K562 (cell line): Measurements from ENCODE around the gene LSP1. TPM values are rescaled to one million over a fixed set of nuclear protein-coding genes. Genes with fewer than 3 reads are reported as not detected.

Experiments
- CBFA2T2 ChIP-seq: fragments of 450-650 bp; conservative IDR thresholded peaks from 2 replicates; pipeline ENCODE4 v1.6.1; 2017; ENCODE audit warnings: mild to moderate bottlenecking
- CUX1 ChIP-seq: fragments of 200-800 bp; sonication (Bioruptor generic); IDR thresholded peaks from 2 replicates; pipeline ENCODE4 v1.6.1; 2016; ENCODE audit warnings: missing genetic modification characterization, missing compliant biosample characterization
- HBP1 ChIP-seq: fragments of 450-650 bp; formaldehyde crosslinking; IDR thresholded peaks from 2 replicates; pipeline ENCODE4 v1.4.0; 2022; ENCODE audit warnings: missing genetic modification characterization
- MCM7 ChIP-seq, 2 experiments: fragments of 450-650 bp; IDR thresholded peaks; 2 replicates each; pipeline ENCODE4 v1.6.1; 2016 to 2018
- MEIS2 ChIP-seq: fragments of 450-650 bp; IDR thresholded peaks from 2 replicates; pipeline ENCODE4 v1.6.1; 2014; ENCODE audit warnings: mild to moderate bottlenecking; ENCODE audit not compliant: partially characterized antibody
- PATZ1 ChIP-seq: fragments of 250-450 bp; sonication (Bioruptor Pico); IDR thresholded peaks from 2 replicates; pipeline ENCODE4 v1.5.0; 2020; ENCODE audit warnings: mild to moderate bottlenecking, borderline replicate concordance
- RHOXF2B ChIP-seq: fragments of 250-450 bp; sonication (Bioruptor Pico); conservative IDR thresholded peaks from 2 replicates; pipeline ENCODE4 v1.5.1; 2021
- SP2 ChIP-seq: IDR thresholded peaks from 2 replicates; pipeline ENCODE4 v1.6.1; 2011; ENCODE audit warnings: mild to moderate bottlenecking, low read depth, low read length, moderate library complexity; ENCODE audit not compliant: poor library complexity, severe bottlenecking; ENCODE audit errors: extremely low read depth
- SUPT5H ChIP-seq: fragments of 450-650 bp; IDR thresholded peaks from 2 replicates; pipeline ENCODE4 v1.6.1; 2016
- TSC22D4 ChIP-seq: fragments of 450-650 bp; IDR thresholded peaks from 2 replicates; pipeline ENCODE4 v1.6.1; 2016; ENCODE audit warnings: missing genetic modification characterization, missing biosample characterization, control low read depth
- polyA plus RNA-seq, 8 experiments: library from polyadenylated mRNA; depleted of rRNA in 4 of 8; stranded (reverse) in 5 of 8; unstranded in 3 of 8; fragments of >200 nt; fragmentation: Nextera tagmentation in 2 of 8; fragmentation: Illumina TruSeq in 1 of 8; extraction: Ambion mirVana in 2 of 8; extraction: Trizol in 1 of 8; gene quantifications; 2 replicates each; pipeline versions ENCODE4 v1.2.1 to v1.2.3, GENCODE V29; 2011 to 2014; ENCODE audit warnings: inconsistent platforms in 1 of 8, missing spikeins in 1 of 8
- total RNA-seq, 7 experiments: library from RNA; depleted of rRNA in 6 of 7; stranded (reverse); fragments of >200 nt in 6 of 7; fragmentation: Illumina TruSeq in 2 of 7; extraction: Trizol in 2 of 7; gene quantifications; 2 replicates each; pipeline versions ENCODE4 v1.2.1 to v1.2.3, GENCODE V29; 2011 to 2021; ENCODE audit warnings: low replicate concordance in 1 of 7
- TF ChIP-seq, protein P1 (sequence below): sonication (generic); formaldehyde crosslinking; IDR thresholded peaks from 2 replicates; pipeline ENCODE4 v1.8.0; 2022; ENCODE audit warnings: mild to moderate bottlenecking, missing genetic modification reagents, borderline replicate concordance

Gene LSP1
- total and polyA plus RNA-seq, 9 of the 15 experiments (the other 6 are each of a cell fraction or from before 2014, with no cell fraction given) = 0.08 to 2.9 (median 0.65) TPM; not detected in 2

DNA sequence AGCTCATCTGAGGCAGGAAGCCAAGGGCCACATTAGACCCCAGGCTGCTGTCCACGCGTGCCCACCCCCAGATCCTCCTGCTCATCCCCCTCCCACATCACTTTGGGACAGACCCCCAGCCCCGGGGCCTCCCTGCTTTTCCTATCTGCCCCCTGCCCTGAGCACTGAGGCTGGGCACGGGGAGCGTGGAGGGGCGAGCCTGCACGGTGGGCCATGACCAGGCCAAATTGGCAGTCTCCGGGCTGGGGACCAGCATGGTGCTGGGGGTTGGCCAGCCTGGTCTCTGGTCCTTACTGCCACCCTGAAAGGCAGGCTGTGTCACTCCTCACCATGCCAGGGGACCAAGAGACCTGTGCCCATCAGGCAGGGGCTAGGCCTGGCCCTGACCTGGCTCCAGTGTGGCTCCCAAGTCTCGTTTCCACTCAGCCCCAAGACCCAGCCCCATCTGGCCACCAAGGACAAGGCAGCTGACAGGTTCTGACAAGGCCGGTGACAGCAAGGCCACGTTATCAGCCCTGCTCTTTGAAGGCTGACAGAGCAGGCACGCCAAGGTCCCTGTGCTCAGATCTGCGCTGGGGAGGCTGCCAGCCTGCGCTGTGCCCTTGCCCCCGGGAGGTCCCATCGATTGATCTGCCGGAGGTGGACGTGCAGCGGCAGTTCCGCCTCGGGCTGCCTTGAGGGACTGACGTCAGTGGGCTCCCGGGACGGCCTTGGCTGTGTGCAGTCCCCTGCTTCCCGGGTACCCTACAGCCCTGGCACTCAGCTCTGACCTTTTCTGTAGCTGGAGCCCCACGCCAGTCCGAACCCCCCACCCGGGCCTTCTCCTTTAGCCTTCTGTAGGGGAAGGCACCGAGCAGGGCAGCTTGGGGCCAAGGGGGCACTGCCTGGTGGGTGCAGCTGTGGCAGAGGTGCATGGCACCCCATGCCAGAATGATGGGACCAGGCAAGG lies 10.5 kb upstream of the LSP1 start (continued):
- TF ChIP-seq CUX1 (CRISPR knock-in tag) = no peak
- TF ChIP-seq SP2 = no peak
- TF ChIP-seq PATZ1 (CRISPR knock-in tag) = no peak
- no peak for TF ChIP-seq RHOXF2B (CRISPR knock-in tag)
- TF ChIP-seq, protein P1, sequence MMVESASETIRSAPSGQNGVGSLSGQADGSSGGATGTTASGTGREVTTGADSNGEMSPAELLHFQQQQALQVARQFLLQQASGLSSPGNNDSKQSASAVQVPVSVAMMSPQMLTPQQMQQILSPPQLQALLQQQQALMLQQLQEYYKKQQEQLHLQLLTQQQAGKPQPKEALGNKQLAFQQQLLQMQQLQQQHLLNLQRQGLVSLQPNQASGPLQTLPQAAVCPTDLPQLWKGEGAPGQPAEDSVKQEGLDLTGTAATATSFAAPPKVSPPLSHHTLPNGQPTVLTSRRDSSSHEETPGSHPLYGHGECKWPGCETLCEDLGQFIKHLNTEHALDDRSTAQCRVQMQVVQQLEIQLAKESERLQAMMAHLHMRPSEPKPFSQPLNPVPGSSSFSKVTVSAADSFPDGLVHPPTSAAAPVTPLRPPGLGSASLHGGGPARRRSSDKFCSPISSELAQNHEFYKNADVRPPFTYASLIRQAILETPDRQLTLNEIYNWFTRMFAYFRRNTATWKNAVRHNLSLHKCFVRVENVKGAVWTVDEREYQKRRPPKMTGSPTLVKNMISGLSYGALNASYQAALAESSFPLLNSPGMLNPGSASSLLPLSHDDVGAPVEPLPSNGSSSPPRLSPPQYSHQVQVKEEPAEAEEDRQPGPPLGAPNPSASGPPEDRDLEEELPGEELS (CRISPR knock-in tag) = no peak
- no peak for TF ChIP-seq SUPT5H
- TF ChIP-seq CBFA2T2 = 0 out of 2 replicates have a peak, but pooled peaks have one; percentile 13
- TF ChIP-seq MCM7 (IDR thresholded peaks at IDR 0.05) = no peak
- no peak for TF ChIP-seq HBP1 (CRISPR knock-in tag)
- peak; percentile 22 for TF ChIP-seq MEIS2
- TF ChIP-seq TSC22D4 (tag) = no peak
